ENCODE results near the gene PNMA8C. TPM values are rescaled to one million over a fixed set of nuclear protein-coding genes. Genes with fewer than 3 reads are reported as not detected.

The PNMA8C gene
- total and polyA plus RNA-seq, 2 donors (not counting 3 experiments of a cell fraction or from before 2014, with no cell fraction given) = not detected

DNA sequence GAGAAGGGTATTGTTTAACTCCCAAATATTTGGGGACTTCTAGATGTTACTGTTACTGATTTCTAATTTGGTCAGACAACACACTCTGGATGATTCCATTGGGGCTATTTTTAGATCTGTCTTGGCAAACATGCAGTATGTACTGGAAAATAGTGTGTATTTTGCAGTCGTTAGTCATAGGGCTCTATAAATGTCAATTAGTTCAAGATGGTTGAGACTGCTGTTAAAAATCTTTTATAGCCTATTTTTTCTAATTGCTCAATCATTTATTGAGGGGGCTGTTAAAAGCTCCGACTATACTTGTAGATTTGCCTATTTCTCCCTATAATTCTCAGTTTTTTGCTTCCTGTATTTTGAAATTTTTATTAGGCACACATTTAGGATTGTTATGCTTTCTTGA, 50.5 kb downstream of the PNMA8C start:
- Histone ChIP-seq H3K9me1 (replicated peaks; ENCODE audit: control insufficient read depth, extremely low read depth, insufficient read depth, low read length) (no peaks in the 10 kb centered on the region), H3K79me2 (ENCODE audit: control insufficient read depth, insufficient read depth, low read length) (peaks cover 35% of the 10 kb centered on the region), H3K27ac (ENCODE audit: insufficient read depth, low read depth, low read length) (no peak overlapping the region), H3K27me3 (ENCODE audit: control insufficient read depth in 2 of 2, insufficient read depth in 2 of 2, low read length in 2 of 2) (no peaks in the 10 kb centered on the region), H3K4me3 (replicated peaks in 1 of 3; ENCODE audit: insufficient read depth in 1 of 3, low read depth in 1 of 3, low read length in 3 of 3) (no peak overlapping the region), H4K20me1 (replicated peaks; ENCODE audit: control insufficient read depth, extremely low read depth, insufficient read depth, low read length) (no peaks in the 10 kb centered on the region), H3K36me3 (ENCODE audit: control insufficient read depth in 2 of 2, extremely low read depth in 1 of 2, insufficient read depth in 2 of 2, low read length in 2 of 2) (peaks cover 24% of the 10 kb centered on the region in 2 experiments), H3K9me3 (replicated peaks; ENCODE audit: control insufficient read depth, insufficient read depth, low read length) (no peaks in the 10 kb centered on the region), H2AFZ (ENCODE audit: low read depth, low read length) (no peak overlapping the region), H3K4me2 (ENCODE audit: insufficient read depth, low read length) (no peak overlapping the region), H3K9ac (replicated peaks; ENCODE audit: extremely low read depth, insufficient read depth, low read length) (no peak overlapping the region), H3K4me1 (ENCODE audit: control insufficient read depth, extremely low read depth, insufficient read depth, low read length) (peaks cover 11% of the 10 kb centered on the region)
- no TSS peak for BruUV-seq (replicated peaks)
- TF ChIP-seq FOS (IDR thresholded peaks at IDR 0.05; ENCODE audit: borderline replicate concordance, insufficient read depth, low read length) (no peak), EZH2 (IDR thresholded peaks at IDR 0.05; ENCODE audit: borderline replicate concordance, low read depth, low read length, severe bottlenecking) (no peak), GATA2 (IDR thresholded peaks at IDR 0.05; ENCODE audit: insufficient read depth, insufficient read length, low read depth, low read length) (no peak), POLR2AphosphoS5 (IDR thresholded peaks at IDR 0.05; ENCODE audit: insufficient read depth, low read depth, low read length) (no peak), JUN (IDR thresholded peaks at IDR 0.05; ENCODE audit: borderline replicate concordance, insufficient read depth, insufficient read length, low read depth) (no peak), CTCF (IDR thresholded peaks at IDR 0.05; ENCODE audit: extremely low read depth in 1 of 2, insufficient read depth in 1 of 2, low read depth in 1 of 2, low read length in 2 of 2) (no peak), MYC (IDR thresholded peaks at IDR 0.05; ENCODE audit: low read depth, low read length) (no peak), MAX (IDR thresholded peaks at IDR 0.05; ENCODE audit: insufficient read depth, insufficient read length) (no peak), POLR2A (IDR thresholded peaks at IDR 0.05; ENCODE audit: low read depth, low read length) (no peak)
- dilution Hi-C loops (cut with MboI; ENCODE audit: extremely low pct_ligation_motif_present, low sequenced_read_pairs) = no loop called here
- intact Hi-C loops (cut with micrococcal nuclease) = no loop called here
- FAIRE-seq (no peak), DNase-seq (ENCODE audit: low read depth, low spot score) (peak; percentile 36)
- POLR2A ChIA-PET = no interaction called here
- CTCF ChIA-PET = interaction anchor here (1.5 kb wide), 1 partner anchor 98 kb away, joined by 8 read pairs; no protein-coding TSS in a partner anchor
